NCI-H526 treated with DMSO at 0.1 percent for 48 hours (cell line): ENCODE results near the gene CENPA.
"Not testable (repeated sequence)": the region's sequence is repeated elsewhere in the genome, so short reads cannot be mapped to it uniquely, and the experiment has no call there.

Experiments
- DNase-seq: peaks from one replicate; lab custom pipeline; 2025; lab: John Stamatoyannopoulos, UW

CENPA gene

DNA sequence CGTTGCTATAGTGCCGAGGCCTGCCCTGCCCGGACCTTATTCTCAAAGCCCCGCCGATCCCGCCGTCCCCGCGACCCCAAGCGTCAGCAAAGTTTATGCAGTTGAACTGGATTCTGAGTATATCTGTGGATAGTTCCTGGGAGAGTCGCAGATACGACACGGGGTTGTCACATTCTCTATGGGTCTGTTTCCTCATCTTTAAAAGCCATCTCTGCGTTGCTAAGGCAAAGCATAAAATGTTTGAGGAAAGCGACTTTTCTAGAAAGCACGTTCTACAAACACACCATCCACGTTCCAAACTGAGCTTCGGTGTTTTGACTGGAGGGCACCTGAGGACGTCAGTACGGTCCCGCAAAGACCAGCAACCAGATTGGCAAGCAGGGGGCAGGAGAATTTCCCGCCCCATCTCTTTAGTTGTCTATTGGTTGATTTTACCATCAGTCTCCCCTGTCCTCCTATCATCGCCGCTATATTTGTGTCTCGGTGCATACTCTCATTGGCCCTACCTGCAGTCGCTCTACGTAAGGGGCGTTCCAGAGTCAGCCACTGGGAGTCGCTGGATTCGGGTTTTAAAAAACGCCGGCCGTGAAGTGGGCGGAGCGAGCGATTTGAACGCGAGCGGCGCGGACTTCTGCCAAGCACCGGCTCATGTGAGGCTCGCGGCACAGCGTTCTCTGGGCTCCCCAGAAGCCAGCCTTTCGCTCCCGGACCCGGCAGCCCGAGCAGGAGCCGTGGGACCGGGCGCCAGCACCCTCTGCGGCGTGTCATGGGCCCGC, at the start of gene CENPA:
Gene CENPA (plus strand): TSS at position 626 of the 776 bp plus-strand sequence. CDS start 141 bp downstream, at position 767.
- DNase-seq, result peak; percentile 98

DNA sequence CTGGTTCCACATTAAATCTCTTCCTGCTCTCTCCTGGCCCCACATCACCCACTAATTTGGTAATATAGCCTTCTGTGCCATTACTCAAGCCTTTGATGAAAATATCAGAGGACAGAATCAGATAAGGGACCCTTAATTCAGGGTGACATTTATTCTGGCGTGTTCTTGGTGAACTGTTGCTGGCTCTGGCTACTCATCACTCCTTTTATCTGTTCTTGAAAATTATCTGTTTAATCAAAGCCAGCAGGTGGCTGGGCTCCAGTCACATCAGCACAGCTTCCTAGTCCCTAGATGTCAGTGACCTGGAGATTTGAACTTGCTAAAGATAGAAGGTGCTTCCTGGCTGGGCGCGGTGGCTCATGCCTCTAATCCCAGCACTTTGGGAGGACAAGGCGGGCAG, 48.6 kb upstream of the CENPA start:
- no peak for DNase-seq

DNA sequence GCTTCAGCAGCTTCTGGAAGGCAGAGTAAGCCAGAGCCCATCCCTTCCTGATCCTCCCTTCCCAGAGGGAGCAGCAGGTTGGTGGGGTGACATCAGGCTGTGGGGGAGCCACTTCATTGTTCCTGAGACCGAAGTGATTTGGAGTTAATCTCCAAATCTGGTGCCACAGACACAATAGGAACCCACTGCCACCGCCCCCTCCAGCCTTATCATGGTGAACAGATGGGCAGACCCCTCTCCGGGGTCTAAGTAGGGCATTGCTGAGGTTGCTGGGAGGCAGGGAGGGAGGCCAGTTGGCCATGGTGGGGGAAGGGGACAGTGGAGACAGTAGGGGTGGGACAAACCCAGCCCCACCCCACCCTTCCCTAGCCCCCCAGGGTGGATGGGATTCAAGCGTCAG, 47.4 kb upstream of the CENPA start:
- DNase-seq, result no peak

DNA sequence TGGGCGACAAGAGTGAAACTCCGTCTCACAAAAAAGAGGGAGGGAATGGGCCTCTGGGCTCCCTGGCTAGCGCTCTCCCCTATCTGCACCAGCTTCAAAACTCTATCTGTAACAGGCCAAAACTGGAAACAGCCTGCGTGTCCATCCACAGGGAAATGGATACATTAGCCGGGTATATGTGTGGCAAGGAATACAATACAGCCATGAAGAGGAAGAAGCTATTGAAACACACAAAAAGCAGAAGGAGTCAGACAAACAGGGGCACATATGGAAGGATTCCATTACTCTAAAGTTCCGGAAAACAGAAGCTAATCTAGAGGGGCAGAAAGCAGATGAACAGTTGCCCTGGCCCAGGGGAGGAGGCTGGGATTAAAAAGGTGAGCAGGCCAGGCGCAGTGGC, 46.3 kb upstream of the CENPA start:
- DNase-seq, result no peak

DNA sequence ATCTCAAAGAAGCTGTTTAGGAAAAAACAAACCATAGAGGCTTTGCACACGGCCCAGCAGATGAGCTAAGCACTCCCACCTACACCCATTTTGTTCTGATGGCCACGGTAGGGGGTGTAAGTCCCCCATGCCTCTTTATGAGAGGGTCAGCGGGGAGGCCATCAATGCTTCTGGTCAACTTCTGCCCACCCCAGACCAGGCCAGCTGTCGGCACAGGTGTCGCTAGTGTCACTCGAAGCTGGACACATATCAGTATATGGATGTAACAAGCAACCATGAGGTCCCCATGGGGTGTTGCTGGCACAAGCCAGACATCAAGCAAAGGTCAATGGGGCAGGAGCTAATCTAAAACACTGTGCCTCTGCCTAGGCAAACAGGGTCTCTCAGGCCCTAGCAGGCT, 45.5 kb upstream of the CENPA start:
- DNase-seq, result no peak

DNA sequence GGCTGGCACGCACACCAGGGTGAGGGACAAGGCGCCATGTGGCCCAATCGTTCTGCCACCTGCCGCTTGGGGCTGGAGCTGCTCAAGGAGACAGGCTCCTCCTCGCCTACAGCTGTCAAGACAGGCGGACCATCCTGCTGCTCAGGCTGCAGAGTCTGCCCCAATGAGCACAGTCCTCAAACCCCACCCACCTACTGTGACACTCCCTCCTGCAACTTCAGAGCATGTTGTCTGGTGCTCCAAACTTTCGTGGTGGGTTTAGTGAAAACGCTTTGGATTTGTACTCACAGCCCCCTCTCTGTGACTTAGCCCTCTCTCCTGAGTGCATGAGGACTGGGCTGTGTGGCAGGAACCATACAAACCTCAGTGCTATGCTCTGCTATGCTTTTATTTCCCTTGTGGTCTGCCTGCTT, 45.0 kb upstream of the CENPA start:
- DNase-seq, result no peak

DNA sequence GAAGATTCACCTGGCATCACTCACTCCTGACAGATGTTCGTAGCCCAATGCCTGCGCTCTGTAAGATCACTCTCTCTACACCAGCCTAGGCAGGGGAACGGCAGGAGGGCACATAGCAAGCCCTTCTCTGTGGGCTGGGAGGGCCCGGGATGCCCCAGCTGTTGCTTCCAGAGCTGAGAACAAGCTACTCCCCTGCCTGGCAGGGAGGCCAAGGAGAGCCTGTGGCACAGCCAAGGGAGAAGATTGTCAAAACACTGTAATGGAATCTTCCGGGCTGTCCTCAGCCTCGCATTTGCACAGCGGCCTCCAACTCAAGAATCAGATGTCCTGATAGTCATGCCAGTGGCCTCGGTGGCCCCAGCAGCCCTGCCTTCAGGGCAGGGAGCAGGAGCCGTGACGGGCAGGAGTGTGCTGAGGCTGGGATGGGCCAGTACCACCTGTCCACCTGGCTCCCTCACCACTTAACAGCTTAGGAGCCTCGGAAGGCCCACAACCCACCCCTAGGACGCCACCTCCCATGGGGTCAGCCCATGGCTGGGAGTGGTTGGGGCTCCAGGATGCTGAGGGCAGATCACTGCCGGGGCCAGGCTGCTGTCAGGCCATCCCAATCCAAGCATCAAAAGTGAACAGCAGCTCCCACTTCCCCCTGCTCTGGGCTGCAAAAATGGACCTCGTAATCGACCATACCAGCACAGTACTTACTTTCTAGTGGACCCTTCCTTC, 43.6 kb upstream of the CENPA start:
- no peak for DNase-seq

DNA sequence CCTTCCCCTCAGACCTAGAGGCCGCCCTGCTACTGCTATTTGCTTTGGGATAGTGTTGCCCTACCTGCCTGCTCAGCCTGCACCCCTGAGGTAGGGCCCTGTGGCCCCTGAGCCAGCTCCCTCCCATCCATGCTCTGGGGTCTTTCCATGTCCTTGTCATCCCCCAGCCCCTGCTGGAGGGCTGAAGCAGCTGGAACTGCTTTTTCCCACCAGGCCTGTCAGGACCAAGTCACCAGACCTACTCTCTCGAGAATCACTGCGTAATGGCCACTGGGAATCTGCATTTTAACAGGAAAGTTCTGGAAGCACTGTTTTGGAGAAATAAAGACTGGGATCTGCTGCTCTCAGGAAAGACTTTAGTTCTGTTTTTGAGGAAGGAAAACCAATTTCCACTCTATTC, 42.0 kb upstream of the CENPA start:
- DNase-seq, result no peak

DNA sequence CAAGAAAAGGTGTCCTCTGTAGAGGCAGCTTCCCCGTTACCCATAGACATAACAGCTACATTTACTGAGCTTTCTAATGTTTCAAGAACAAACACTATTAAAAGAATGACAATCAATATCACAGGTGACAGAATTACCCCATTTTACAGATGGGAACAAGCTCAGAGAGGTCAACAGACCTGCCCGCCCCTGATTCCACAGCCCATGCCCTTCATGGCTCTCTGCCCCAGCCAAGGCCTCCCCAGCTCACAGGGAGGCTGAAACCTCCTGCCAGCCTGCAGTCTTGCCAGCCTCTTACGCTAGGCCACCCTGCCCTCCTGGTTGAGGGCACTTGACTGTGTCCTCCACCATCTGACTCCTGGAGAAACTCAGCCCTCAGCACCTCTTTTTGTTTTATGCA, 40.9 kb upstream of the CENPA start:
- DNase-seq, result no peak

DNA sequence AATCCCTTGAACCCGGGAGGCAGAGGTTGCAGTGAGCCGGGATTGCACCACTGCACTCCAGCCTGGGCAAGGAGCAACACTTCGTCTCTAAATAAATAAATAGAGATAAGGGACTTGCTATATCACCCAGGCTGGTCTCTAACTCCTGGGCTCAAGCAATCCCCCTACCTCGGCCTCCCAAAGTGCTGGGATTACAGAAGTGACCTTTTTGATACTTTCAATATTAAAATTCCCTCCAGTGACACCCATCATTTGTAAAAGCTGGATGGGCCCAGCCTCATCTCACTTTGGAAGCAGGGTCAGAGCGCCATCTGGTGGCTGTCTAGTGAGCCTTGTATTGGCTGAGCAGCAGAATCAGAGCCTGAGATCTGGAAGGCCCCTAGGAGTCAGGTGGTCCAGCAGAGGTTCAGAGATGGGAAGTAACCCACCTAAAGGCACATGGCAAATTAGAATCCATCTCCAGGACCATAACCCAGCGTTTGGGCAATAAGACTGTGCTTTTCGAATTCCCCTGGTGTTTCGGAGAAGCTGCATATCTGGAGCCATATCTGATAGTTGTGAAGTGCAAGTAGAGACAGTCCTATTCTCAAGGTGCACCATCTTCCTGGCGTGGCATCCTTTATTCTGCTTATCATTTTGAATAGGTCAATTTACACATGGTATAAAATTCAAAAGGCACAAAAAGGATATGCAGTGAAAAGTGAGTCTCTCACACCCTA, 40.1 kb upstream of the CENPA start:
- DNase-seq, result peak; percentile 26

DNA sequence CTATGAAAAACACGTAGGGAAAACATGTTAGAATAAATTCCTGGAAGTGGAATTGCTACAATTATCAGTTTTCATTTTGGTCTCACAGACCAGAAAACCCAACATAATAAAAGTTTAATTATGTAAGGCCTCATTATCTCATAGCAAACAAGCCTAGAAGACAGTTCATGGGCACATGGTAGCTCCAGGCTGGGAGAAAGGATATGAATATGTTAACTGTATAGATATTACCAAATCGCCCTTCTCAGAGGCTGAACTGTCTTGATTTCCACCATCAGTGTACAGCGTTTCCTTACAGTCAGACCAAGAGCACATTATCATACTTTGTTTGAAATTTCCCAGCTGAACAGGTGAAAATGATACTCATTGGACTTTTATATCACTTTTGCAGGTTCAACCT, 38.9 kb upstream of the CENPA start:
- no peak for DNase-seq

DNA sequence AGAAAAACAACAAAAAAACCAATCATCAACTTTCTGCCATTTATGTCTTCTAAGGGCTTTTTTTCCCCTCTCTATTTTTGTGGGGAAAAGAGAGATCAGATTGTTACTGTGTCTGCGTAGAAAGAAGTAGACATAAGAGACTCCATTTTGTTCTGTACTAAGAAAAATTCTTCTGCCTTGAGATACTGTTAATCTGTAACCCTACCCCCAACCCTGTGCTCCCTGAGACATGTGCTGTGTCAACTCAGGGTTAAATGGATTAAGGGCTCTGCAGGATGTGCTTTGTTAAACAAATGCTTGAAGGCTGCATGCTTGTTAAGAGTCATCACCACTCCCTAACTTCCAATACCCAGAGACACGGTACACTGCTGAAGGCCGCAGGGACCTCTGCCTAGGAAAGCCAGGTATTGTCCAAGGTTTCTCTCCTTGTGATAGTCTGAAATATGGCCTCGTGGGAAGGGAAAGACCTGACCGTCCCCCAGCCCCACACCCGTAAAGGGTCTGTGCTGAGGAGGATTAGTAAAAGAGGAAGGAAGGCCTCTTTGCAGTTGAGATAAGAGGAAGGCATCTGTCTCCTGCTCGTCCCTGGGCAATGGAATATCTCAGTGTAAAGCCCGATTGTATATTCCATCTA, 36.0 kb upstream of the CENPA start:
- DNase-seq, result peak; percentile 76

DNA sequence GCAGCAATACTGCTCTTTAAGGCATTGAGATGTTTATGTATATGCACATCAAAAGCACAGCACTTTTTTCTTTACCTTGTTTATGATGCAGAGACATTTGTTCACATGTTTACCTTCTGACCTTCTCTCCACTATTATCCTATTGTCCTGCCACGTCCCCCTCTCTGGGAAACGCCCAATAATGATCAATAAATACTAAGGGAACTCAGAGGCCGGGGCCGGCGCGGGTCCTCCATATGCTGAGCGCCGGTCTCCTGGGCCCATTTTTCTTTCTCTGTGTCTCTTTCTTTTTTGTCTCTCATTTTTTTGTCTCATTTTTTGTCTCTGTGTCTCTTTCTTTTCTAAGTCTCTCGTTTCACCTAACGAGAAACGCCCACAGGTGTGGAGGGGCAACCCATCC, 35.4 kb upstream of the CENPA start:
- DNase-seq, result not testable (repeated sequence)

DNA sequence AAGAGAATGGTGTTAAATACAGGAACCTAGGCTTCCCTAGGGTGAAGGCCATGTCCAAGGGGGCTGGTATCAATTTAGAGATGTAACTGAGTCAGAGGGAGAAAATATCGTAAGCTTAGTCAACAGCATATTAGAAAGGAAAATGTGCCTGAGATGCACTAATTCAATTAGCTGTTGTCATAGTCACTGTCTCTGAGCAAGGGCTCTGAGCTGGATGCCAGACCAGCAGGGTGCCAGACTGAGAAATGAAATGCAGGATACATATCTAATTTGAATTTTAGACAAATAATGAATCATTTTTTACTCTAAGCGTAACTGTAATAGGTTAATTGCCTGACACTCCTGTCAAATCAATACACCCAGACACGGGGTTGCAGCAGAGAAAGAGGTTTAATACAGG, 33.2 kb upstream of the CENPA start:
- peak; percentile 14 for DNase-seq

DNA sequence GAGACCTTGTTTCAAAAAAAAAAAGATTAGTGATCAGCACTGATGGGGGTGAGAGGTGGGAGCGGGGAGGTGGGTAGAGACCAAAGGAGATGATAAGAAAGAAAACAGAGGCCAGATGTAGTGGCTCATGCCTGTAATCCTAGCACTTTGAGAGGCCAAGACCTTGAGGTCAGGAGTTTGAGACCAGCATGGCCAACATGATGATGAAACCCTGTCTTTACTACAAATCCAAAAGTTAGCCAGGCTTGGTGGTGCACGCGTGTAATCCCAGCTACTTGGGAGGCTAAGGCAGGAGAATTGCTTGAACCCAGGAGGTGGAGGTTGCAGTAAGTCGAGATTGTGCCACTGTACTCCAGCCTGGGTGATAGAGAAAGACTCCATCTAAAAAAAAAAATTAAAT, 31.3 kb upstream of the CENPA start:
- no peak for DNase-seq

DNA sequence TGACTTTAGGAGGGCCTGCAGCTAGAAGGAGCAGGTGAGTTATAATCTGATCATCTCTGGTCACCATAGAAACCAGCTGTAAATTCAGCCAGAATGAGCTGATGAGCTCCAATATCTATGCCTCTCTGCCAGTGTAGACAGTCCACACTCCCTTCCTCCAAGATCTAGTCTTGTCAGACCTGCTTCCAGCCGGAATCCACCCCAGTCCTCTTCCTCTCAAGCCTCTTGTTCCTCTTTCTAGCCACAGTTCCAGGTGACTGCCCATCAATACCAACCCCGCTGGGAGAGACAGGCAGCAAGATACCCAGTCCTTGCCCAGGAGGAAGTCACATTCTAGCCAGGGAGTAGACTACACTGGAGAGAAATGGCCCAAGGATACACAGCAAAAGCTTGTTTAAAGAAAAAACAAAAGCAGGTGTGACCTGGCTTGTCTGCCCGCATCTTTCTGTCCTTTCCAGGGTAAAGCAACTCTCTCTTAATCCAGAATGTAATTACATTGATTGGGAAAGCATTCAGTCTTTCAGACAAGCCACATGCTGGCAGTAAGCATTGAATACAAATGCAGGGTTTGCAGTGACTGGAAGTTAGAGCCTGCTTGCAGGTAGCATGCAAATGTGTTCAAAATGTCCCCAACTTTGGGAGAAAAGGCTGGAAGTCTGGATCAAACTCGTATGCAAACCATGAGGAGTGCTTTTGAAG, 30.7 kb upstream of the CENPA start:
- no peak for DNase-seq

DNA sequence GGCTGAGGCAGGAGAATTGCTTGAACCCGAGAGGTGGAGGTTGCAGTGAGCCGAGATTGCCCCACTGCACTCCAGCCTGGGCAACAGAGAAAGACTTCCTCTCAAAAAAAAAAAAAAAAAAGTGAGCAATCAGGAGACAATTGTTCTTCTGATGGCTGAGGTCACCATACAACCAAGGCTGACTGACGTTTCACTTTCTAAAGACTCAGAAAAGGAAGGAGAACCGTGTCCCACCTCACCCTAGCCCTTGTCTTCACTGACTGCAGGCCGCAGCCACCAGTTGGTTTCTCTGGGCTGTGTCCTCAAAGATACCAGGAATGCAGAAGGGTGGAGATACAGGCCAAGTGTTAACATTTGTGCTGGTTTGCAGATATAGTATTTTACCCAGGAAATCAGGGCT, 29.5 kb upstream of the CENPA start:
- no peak for DNase-seq

DNA sequence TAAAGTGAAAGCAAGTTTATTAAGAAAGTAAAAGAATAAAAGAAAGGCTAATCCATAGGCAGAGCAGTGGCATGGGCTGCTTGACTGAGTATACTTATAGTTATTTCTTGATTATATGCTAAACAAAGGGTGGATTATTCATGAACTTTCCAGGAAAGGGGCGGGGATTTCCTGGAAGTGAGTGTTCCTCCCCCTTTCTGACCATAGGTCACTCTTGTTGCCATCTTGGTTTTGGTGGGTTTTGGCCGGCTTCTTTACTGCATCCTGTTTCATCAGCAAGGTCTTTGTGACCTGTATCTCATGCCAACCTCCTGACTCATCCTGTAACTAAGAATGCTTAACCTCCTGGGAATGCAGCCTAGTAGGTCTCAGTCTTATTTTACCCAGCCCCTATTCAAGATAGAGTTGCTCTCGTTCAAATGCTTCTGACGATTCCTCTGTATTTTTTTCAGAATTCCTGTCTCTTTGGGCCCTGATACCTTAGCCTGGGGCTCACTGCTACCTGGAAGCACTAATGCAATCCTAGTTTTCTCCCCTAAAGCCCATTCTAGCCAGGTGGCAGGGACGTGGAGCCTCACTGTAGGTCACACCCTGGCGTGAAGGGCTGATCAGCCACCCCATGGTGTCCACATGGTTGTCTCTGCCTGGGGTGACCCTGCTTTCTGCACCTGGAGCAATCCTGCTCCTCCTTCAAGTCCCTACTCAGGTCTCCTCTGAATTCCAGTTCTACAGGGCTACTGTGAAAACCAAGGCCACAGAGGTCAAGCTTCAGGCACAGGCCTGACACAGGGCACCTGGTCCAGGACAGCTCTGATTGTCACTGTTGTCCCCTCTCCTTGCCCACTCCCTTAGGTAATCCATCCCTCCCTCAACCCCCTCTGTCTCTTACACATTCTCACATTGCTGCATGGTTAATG, 27.7 kb upstream of the CENPA start:
- DNase-seq, result no peak

DNA sequence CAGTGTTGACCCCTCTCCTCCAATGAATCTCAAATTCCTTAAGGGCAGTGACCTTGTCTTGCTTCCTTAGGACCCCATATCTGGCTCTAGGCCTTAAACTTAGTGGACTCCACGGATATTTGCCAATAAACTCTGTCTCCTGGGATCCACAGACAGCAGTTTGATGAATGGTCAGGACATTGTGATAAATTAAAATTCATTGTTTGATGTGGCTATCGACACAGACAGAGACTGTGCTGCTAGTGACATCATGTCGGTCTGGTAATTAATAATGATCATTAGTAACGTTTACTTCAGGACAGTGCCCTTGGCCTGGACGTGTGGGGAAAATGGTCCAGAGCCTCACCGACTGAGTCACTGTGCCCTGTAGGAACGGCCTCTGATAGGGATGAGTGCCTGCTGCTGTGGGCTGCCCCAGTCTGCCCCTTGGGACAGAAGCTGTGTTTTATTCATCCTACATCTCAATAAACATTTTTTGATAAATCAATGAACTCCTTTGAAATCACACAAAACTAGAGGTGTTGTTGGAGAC, 27.0 kb upstream of the CENPA start:
- DNase-seq, result no peak

DNA sequence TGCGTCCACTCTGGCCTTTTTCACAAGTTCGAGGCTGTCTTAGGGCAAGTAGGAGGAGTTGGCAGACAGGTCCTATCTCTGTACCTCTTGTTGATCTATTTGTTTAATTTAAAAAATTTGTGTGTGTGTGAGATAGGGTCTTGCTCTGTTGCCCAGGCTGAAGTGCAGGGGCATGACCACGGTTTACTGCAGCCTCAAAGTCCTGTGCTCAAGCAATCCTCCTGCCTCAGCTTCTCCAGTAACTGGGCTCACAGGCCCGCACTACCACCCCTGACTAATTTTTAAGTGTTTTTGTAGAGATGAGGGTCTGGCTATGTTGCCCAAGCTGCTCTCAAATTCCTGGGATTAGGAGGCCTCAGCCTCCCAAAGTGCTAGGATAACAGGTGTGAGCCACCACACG, 26.0 kb upstream of the CENPA start:
- DNase-seq, result no peak

DNA sequence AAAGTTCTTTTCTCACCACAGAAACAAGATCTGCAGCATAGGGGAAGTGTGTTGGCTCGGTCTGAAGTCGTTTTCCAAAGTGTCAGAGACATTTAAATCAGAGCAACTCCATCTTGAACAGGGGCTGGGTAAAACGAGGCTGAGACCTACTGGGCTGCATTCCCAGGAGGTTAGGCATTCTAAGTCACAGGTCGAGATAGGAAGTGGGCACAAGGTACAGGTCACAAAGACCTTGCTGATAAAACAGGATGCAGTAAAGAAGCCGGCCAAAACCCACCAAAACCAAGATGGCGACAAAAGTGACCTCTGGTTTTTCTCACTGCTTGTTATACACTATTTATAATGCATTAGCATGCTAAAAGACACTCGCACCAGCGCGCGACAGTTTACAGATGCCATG, 24.9 kb upstream of the CENPA start:
- DNase-seq, result not testable (repeated sequence)
